RWPE1 (cell line): Measurements from ENCODE around the gene TMEM238.
A peak's percentile ranks its signal among the peaks of the same experiment; 100 is the strongest.
"Not testable (repeated sequence)": the region's sequence is repeated elsewhere in the genome, so short reads cannot be mapped to it uniquely, and the experiment has no call there.

Experiments
- CTCF ChIA-PET: fragments of 350-600 bp; sonication (Branson Sonifier 250); formaldehyde crosslinking; extraction: SDS; loops from one replicate; lab custom pipeline; 2021; lab: Yijun Ruan, JAX
- POLR2A ChIA-PET: fragments of 400-600 bp; formaldehyde crosslinking; extraction: SDS; loops from one replicate; lab custom pipeline; 2020; ENCODE audit warnings: antibody characterized with exemption; ENCODE audit not compliant: low non-redundant PET; lab: Yijun Ruan, JAX
- DNase-seq: peaks from one replicate; pipeline ENCODE4 v3.0.0; 2012; ENCODE audit warnings: low spot score
- H3K27ac ChIP-seq: fragments of 450-650 bp; 2 replicates; pipeline ENCODE4 v1.5.1; 2017
- TF ChIP-seq, protein P1 (sequence below): fragments of 450-650 bp; conservative IDR thresholded peaks from 2 replicates; pipeline ENCODE4 v1.5.1; 2017; ENCODE audit warnings: low read depth, mild to moderate bottlenecking

TMEM238 gene

DNA sequence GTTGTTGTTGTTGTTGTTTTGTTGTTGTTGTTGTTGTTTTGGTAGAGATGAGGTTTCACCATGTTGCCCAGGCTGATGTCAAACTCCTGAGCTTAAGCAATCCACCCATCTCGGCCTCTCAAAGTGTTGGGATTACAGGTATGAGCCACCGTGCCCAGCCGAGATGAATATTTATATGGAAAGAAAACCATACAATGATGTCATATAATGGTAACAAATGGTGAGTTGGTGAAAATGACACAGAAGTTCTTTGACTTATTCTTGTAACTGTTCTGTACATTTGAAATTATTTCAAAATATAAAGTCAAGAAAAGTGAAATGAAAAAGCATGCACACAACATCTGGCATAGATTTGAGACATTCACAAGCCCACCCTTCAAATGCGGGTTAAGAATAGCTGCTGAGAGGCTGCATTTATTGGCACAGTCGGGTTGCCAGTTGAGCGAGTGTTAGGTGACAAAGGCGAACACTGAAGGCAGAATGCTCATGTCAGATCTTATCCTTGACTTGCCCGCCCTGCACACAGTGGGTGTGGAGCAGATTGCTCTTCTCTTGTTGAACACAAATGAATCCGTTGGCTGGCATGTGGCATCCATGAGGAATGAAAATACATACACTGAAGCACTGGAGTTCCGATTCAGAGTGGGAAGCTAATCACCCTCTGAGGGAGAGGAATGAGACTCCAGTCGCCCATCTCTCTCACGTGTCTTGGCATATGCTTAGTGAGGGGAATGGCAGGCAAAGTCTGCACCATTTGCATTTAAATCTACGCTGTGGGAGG lies 39.3 kb upstream of the TMEM238 start:
- ChIA-PET CTCF (interaction anchor here (0.6 kb wide), 2 partner anchors 274 to 282 kb away, joined by 3 to 4 read pairs; partner anchors contain the start of gene TNNT1), POLR2A (no interaction called here)
- DNase-seq = no peak
- H3K27ac ChIP-seq = no peak overlapping the region
- TF ChIP-seq, protein P1, sequence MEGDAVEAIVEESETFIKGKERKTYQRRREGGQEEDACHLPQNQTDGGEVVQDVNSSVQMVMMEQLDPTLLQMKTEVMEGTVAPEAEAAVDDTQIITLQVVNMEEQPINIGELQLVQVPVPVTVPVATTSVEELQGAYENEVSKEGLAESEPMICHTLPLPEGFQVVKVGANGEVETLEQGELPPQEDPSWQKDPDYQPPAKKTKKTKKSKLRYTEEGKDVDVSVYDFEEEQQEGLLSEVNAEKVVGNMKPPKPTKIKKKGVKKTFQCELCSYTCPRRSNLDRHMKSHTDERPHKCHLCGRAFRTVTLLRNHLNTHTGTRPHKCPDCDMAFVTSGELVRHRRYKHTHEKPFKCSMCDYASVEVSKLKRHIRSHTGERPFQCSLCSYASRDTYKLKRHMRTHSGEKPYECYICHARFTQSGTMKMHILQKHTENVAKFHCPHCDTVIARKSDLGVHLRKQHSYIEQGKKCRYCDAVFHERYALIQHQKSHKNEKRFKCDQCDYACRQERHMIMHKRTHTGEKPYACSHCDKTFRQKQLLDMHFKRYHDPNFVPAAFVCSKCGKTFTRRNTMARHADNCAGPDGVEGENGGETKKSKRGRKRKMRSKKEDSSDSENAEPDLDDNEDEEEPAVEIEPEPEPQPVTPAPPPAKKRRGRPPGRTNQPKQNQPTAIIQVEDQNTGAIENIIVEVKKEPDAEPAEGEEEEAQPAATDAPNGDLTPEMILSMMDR = no peak

- POLR2A ChIA-PET, H3K27ac ChIP-seq, DNase-seq, CTCF ChIA-PET: not testable (repeated sequence)
Measured at GRCh38 chr19:55421281-55421680, 37.2 kb upstream of the TMEM238 start.

DNA sequence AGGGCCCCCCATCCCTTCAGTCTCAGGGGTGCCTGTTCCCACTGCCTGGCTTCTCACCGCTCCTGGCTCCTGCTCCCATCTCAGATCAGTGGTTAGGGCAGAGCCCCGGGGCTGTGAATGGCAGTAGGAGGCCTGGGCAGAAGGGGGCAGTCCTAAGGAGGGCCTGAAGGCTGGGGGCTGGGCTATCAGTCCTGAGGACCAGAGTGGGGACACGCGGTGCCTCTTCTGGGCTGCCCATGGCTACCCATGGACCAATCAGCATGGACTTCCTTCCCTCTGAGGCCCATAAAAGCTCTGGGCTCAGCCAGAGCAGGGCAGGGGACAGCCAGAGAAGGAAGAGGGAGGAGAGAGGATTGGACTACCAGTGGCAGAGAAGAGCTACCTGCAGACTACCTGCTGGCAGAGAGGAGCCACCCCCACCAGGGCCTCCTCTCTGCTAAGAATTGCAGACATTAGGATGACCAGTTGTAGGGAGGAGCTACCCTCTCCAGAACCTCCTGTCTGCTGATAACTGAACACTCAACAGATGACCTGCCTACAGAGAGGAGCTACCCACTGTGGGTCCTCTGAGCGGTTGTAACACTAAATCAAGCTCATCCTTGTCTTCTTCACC lies 35.6 kb upstream of the TMEM238 start:
- no peak overlapping the region for H3K27ac ChIP-seq
- no peak for DNase-seq
- ChIA-PET CTCF (no interaction called here), POLR2A (interaction anchor here (0.5 kb wide), 1 partner anchor 11 kb away, joined by 5 read pairs; no protein-coding TSS in a partner anchor)
- TF ChIP-seq, protein P1 = no peak

- CTCF ChIA-PET = interaction anchor here (1.0 to 1.7 kb wide), 4 partner anchors 10 to 278 kb away, joined by 3 to 7 read pairs (median 6); no protein-coding TSS in a partner anchor
Measured at GRCh38 chr19:55419103-55419502, 35.0 kb upstream of the TMEM238 start.

DNA sequence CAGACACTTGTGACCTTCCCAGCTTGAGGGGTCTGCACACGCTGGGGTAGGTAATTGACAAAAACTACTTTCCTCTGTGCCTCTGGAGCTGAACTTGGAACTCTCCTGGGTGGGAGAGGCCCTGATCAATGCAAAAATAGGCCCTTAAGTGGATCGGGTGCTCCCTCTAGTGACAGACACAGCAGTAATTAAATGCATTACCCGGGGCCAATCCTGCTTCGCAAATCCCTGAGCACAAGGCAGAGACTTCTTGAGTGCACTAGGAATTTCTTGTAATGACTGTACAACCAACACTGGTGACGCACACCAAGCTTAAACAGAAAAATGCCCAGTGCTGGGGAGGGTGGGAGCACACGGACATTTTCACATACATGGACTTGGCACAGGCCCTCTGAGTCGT lies 34.1 kb upstream of the TMEM238 start:
- DNase-seq = peak; percentile 71
- CTCF ChIA-PET = interaction anchor here (0.6 to 1.7 kb wide), 8 partner anchors 11 to 277 kb away, joined by 3 to 7 read pairs (median 5); partner anchors contain the start of gene TMEM238
- TF ChIP-seq, protein P1 = peak; percentile 75
- no peak overlapping the region for H3K27ac ChIP-seq
- POLR2A ChIA-PET = no interaction called here

More at GRCh38 chr19:55419103-55419502, 35.0 kb upstream of the TMEM238 start:
- DNase-seq = no peak
- POLR2A ChIA-PET = no interaction called here
- H3K27ac ChIP-seq = no peak overlapping the region
- TF ChIP-seq, protein P1 = no peak

DNA sequence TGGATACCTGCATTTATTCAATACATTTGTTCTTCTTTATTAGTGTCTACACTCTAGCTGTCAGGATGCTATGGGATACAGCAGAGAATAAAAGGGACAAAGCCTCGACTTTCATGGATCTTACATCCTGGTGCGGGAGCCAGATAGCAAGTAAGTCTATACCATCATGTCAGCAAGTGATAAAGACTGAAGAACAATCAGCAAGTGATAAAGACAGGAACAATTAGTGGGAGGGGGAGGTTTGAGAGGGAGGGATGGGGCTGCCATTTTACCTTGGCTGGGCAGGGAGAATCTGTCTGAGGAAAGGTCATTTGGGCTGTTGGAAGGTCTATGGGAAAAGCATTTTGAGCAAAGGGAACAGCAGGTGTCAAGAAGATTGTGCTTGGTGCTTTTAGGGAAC lies 26.1 kb upstream of the TMEM238 start:
- TF ChIP-seq, protein P1 = no peak
- ChIA-PET CTCF (no interaction called here), POLR2A (no interaction called here)
- H3K27ac ChIP-seq = no peak overlapping the region
- no peak for DNase-seq

GRCh38 chr19:55409179-55409578 lies 25.1 kb upstream of the TMEM238 start:
- CTCF ChIA-PET = interaction anchor here (0.5 to 1.0 kb wide), 4 partner anchors 28 to 972 kb away, joined by 3 to 6 read pairs (median 4); no protein-coding TSS in a partner anchor
- not testable (repeated sequence) for DNase-seq
- POLR2A ChIA-PET = interaction anchor here (0.7 kb wide), 1 partner anchor 11 kb away, joined by 5 read pairs; no protein-coding TSS in a partner anchor
- H3K27ac ChIP-seq = peak overlapping the region; percentile 97
